ENCODE measurements around the gene TMEM39B. TPM values are rescaled to one million over a fixed set of nuclear protein-coding genes. Genes with fewer than 3 reads are reported as not detected.
"Not testable (repeated sequence)": the region's sequence is repeated elsewhere in the genome, so short reads cannot be mapped to it uniquely, and the experiment has no call there.

TMEM39B gene
- polyA plus RNA-seq, 1 experiment = 31.1 TPM

- H3K4me3 ChIP-seq (ENCODE audit: low read depth, low read length) = no peak overlapping the region
- DNase-seq (ENCODE audit: low read depth) = no peak
- no peaks in the 10 kb centered on the region; the same call in 1 of the 2 replicates for H3K36me3 ChIP-seq (ENCODE audit: control insufficient read depth, insufficient read depth, low read length)
- H3K27me3 ChIP-seq (ENCODE audit: control insufficient read depth, insufficient read depth, low read length) = no peaks in the 10 kb centered on the region
- TF ChIP-seq, protein P1, sequence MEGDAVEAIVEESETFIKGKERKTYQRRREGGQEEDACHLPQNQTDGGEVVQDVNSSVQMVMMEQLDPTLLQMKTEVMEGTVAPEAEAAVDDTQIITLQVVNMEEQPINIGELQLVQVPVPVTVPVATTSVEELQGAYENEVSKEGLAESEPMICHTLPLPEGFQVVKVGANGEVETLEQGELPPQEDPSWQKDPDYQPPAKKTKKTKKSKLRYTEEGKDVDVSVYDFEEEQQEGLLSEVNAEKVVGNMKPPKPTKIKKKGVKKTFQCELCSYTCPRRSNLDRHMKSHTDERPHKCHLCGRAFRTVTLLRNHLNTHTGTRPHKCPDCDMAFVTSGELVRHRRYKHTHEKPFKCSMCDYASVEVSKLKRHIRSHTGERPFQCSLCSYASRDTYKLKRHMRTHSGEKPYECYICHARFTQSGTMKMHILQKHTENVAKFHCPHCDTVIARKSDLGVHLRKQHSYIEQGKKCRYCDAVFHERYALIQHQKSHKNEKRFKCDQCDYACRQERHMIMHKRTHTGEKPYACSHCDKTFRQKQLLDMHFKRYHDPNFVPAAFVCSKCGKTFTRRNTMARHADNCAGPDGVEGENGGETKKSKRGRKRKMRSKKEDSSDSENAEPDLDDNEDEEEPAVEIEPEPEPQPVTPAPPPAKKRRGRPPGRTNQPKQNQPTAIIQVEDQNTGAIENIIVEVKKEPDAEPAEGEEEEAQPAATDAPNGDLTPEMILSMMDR (IDR thresholded peaks at IDR 0.05; ENCODE audit: insufficient read depth, low read depth, low read length) = no peak
- ChIA-PET POLR2A (no interaction called here), CTCF (interaction anchor here (0.9 kb wide), 1 partner anchor 11 kb away, joined by 3 read pairs; no protein-coding TSS in a partner anchor)
Observed at GRCh38 chr1:32138965-32139364, 66.2 kb downstream of the TMEM39B start.

DNA sequence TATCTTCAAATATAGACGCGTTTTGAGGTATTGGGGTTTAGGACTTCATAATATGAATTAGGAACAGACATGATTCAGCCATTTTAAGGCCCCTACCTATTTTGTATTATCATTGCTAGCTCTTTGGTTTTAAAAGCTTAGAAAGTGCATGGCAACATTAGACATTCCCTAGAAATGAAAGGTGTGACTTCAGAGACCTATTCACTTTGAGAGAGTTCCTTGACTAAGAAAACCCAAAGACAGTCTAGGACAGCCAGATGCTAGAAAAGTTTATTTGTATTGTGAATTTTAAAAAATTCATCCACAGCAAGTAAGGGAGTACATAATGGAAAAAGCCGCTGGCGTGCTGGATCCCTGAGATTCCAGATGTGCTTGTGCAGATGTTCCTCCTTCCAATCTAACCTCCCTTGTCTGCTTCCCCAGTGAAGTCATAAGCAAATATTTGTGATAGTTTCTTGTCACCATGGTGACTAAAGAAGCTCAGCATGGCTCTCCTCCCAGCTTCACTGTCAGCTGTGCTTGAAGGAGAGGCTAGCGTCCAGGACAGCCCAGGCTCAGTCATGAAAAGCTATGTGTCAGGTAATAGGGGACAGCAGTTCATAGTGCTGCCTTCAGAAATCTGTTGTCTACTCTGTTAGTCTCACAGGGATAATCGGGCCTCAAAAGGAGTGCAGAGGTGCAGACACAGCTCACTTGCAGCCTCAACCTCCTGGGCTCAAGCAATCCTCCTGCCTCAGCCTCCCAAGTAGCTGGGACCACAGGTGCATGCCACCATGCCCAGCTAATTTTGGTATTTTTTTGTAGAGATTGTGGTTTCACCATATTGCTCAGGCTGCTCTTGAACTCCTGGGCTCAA is 69.9 kb downstream of the TMEM39B start:
- H3K4me3 ChIP-seq (ENCODE audit: low read depth, low read length) = no peak overlapping the region
- CTCF ChIA-PET = interaction anchor here (1.0 kb wide), 1 partner anchor 10 kb away, joined by 4 read pairs; no protein-coding TSS in a partner anchor

GRCh38 chr1:32143302-32143695 is 70.6 kb downstream of the TMEM39B start:
- DNase-seq (ENCODE audit: low read depth); H3K27me3 ChIP-seq (ENCODE audit: control insufficient read depth, insufficient read depth, low read length); POLR2A ChIA-PET; H3K36me3 ChIP-seq (ENCODE audit: control insufficient read depth, insufficient read depth, low read length); H3K4me3 ChIP-seq (ENCODE audit: low read depth, low read length): not testable (repeated sequence)
- CTCF ChIA-PET = interaction anchor here (1.0 kb wide), 1 partner anchor 10 kb away, joined by 4 read pairs; no protein-coding TSS in a partner anchor

More for the DNA sequence above, 69.9 kb downstream of the TMEM39B start:
- peak; percentile 88 for DNase-seq (ENCODE audit: low read depth)
- TF ChIP-seq, protein P1 (IDR thresholded peaks at IDR 0.05; ENCODE audit: insufficient read depth, low read depth, low read length) = no peak
- H3K27me3 ChIP-seq (ENCODE audit: control insufficient read depth, insufficient read depth, low read length) = no peaks in the 10 kb centered on the region
- H3K36me3 ChIP-seq (ENCODE audit: control insufficient read depth, insufficient read depth, low read length) = no peaks in the 10 kb centered on the region
- POLR2A ChIA-PET = no interaction called here

GRCh38 chr1:32144033-32144432 is 71.3 kb downstream of the TMEM39B start:
- ChIA-PET CTCF (no interaction called here), POLR2A (no interaction called here)
- H3K36me3 ChIP-seq (ENCODE audit: control insufficient read depth, insufficient read depth, low read length) = no peaks in the 10 kb centered on the region
- H3K27me3 ChIP-seq (ENCODE audit: control insufficient read depth, insufficient read depth, low read length) = no peaks in the 10 kb centered on the region
- TF ChIP-seq, protein P1 (IDR thresholded peaks at IDR 0.05; ENCODE audit: insufficient read depth, low read depth, low read length) = no peak
- no peak for DNase-seq (ENCODE audit: low read depth)
- no peak overlapping the region for H3K4me3 ChIP-seq (ENCODE audit: low read depth, low read length)

GRCh38 chr1:32147799-32148198 is 75.1 kb downstream of the TMEM39B start:
- H3K36me3 ChIP-seq (ENCODE audit: control insufficient read depth, insufficient read depth, low read length); CTCF ChIA-PET; H3K27me3 ChIP-seq (ENCODE audit: control insufficient read depth, insufficient read depth, low read length); H3K4me3 ChIP-seq (ENCODE audit: low read depth, low read length); DNase-seq (ENCODE audit: low read depth); POLR2A ChIA-PET: not testable (repeated sequence)

- TF ChIP-seq, protein P1 (IDR thresholded peaks at IDR 0.05; ENCODE audit: insufficient read depth, low read depth, low read length) = no peak
- no peak for DNase-seq (ENCODE audit: low read depth)
- ChIA-PET CTCF (interaction anchor here (0.5 to 1.5 kb wide), 4 partner anchors 42 to 185 kb away, joined by 3 to 5 read pairs (median 4); no protein-coding TSS in a partner anchor), POLR2A (interaction anchor here (0.5 to 0.7 kb wide), 2 partner anchors 14 to 31 kb away, joined by 3 read pairs; no protein-coding TSS in a partner anchor)
- no peaks in the 10 kb centered on the region for H3K27me3 ChIP-seq (ENCODE audit: control insufficient read depth, insufficient read depth, low read length)
- no peak overlapping the region for H3K4me3 ChIP-seq (ENCODE audit: low read depth, low read length)
- H3K36me3 ChIP-seq (ENCODE audit: control insufficient read depth, insufficient read depth, low read length) = peaks cover 4% of the 10 kb centered on the region
Observed at GRCh38 chr1:32150847-32151246, 78.1 kb downstream of the TMEM39B start.
